GM12891 (cell line): ENCODE measurements around the gene DMD.

ENCODE experiments used
- POLR2A ChIP-seq: IDR thresholded peaks from 2 replicates; pipeline ENCODE4 v1.6.1; 2011; ENCODE audit warnings: low read depth, low read length, control low read depth
- POLR2AphosphoS5 ChIP-seq: IDR thresholded peaks from 2 replicates; pipeline ENCODE4 v1.6.1; 2011; ENCODE audit warnings: low read depth, low read length, control low read depth
- SPI1 ChIP-seq: IDR thresholded peaks from 2 replicates; pipeline ENCODE4 v1.6.1; 2011; ENCODE audit warnings: low read depth, low read length, control low read depth

DNA sequence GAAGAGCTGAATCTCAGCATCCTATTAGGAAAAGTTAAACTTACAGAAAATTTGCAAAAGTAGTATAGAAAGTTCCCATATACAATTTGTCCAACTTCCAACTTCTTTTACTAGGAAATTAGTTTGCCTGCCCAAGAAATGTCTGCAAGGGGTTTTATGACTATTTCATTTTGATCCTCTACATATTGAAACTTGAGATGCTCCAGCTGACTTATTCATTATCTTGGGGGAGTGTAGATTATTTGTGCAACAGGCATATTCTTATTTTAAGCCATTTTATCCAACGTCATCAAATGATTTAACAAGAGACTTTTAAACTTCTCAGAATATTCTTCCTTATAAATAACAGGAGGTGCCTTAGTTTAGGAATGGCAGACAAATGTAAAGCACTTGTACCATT lies 1822.4 kb downstream of the DMD start:
- TF ChIP-seq POLR2A = no peak
- no peak for TF ChIP-seq POLR2AphosphoS5
- no peak for TF ChIP-seq SPI1
